Measurements from ENCODE around the gene DES. TPM values are rescaled to one million over a fixed set of nuclear protein-coding genes. Genes with fewer than 3 reads are reported as not detected.
A peak's percentile ranks its signal among the peaks of the same experiment; 100 is the strongest.

The DES gene
- total and polyA plus RNA-seq, 2 of the 13 experiments (the other 11 are each of a cell fraction or from before 2014, with no cell fraction given): not detected

DNA sequence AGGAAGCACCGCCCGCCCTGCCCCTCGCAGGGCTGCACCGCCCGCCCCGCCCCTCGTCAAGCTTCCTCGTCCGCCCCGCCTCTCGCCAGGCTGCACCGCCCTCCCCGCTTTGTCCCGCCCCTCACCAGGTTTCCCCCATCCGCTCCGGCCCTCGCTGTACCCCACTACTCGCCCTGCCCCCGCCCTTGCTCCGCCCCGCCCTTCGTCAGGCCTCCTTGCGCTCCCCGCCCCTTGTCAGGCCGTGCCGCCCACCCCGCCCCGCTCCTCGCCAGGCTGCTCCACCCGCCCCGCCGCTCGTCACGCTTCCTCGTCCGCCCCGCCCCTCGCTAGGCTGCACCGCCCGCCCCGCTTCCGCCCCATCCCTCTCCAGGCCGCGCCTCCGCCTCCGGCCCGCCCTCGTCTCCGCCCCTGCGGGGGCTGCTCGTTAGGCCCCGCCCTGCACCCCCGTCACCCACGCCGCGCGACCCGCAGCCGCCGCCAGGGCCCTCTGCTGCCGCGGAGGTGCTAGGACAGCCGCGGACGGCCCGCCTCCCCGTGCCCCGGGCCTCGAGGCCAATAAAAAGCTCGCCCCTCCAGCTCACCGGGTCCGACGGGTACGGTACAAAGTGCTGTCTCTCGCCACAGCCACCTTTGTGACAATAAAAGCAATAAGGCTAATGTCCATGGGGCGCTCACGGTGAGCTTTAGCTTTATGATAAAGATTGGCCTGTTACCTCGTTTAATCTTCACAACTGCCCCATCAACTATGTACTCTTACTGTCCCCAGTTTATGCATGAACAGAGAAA, 29.9 kb upstream of the DES start (continued):
- TF ChIP-seq, protein P1, sequence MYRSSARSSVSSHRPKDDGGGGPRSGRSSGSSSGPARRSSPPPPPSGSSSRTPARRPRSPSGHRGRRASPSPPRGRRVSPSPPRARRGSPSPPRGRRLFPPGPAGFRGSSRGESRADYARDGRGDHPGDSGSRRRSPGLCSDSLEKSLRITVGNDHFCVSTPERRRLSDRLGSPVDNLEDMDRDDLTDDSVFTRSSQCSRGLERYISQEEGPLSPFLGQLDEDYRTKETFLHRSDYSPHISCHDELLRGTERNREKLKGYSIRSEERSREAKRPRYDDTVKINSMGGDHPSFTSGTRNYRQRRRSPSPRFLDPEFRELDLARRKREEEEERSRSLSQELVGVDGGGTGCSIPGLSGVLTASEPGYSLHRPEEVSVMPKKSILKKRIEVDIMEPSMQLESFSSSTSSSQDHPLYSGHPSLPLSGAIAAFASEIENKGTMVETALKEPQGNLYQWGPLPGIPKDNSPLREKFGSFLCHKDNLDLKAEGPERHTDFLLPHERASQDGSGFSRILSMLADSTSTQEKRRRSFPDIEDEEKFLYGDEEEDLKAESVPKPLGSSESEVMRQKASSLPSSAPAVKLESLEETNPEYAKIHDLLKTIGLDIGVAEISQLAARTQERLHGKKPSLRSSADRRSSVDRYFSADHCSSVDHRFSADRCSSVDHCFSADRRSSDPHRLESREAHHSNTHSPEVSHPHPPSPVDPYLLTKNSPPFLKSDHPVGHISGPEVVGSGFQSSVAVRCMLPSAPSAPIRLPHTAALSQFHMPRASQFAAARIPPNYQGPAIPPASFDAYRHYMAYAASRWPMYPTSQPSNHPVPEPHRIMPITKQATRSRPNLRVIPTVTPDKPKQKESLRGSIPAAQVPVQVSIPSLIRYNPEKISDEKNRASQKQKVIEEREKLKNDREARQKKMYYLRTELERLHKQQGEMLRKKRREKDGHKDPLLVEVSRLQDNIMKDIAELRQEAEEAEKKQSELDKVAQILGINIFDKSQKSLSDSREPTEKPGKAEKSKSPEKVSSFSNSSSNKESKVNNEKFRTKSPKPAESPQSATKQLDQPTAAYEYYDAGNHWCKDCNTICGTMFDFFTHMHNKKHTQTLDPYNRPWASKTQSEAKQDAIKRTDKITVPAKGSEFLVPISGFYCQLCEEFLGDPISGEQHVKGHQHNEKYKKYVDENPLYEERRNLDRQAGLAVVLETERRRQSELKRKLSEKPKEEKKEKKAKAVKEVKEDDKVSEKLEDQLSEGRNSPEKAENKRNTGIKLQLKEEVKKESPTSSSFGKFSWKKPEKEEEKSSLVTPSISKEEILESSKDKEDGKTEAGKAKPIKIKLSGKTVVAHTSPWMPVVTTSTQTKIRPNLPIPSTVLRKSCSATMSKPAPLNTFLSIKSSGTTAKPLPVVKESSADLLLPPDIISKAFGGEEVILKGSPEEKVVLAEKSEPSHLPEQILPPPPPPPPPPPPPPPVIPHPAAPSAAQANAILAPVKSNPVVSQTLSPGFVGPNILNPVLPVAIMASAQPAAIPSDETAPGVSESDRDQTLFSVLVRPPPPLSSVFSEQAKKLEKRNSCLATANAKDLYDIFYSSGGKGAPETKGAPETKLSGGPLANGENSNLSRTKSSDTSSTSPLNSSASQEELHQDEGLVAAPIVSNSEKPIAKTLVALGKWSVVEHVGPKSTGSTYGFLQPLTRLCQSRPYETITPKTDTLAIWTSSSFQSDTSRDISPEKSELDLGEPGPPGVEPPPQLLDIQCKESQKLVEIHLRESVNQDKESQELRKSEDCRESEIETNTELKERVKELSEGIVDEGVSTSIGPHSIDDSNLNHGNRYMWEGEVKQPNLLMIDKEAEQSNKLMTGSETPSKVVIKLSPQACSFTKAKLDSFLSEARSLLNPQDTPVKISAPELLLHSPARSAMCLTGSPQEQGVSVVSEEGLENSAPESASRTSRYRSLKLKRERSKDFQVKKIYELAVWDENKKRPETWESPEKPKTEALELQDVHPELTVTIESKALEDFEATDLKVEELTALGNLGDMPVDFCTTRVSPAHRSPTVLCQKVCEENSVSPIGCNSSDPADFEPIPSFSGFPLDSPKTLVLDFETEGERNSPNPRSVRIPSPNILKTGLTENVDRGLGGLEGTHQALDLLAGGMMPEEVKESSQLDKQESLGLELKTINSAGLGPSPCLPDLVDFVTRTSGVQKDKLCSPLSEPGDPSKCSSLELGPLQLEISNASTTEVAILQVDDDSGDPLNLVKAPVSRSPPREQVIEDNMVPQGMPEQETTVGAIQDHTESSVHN (CRISPR knock-in tag; IDR thresholded peaks at IDR 0.05): peak; percentile 79; the same call in 1 of the 2 replicates
- TF ChIP-seq IKZF1 (IDR thresholded peaks at IDR 0.05): no peak
- TF ChIP-seq, protein P2, sequence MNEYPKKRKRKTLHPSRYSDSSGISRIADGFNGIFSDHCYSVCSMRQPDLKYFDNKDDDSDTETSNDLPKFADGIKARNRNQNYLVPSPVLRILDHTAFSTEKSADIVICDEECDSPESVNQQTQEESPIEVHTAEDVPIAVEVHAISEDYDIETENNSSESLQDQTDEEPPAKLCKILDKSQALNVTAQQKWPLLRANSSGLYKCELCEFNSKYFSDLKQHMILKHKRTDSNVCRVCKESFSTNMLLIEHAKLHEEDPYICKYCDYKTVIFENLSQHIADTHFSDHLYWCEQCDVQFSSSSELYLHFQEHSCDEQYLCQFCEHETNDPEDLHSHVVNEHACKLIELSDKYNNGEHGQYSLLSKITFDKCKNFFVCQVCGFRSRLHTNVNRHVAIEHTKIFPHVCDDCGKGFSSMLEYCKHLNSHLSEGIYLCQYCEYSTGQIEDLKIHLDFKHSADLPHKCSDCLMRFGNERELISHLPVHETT (CRISPR knock-in tag; conservative IDR thresholded peaks at IDR 0.05): peak; percentile 74; the same call in 1 of the 2 replicates
- TF ChIP-seq ZNF124 (CRISPR knock-in tag; IDR thresholded peaks at IDR 0.05): no peak; the same call in 1 of the 2 replicates
- TF ChIP-seq ZNF572 (CRISPR knock-in tag; IDR thresholded peaks at IDR 0.05): no peak
- TF ChIP-seq, protein P3, sequence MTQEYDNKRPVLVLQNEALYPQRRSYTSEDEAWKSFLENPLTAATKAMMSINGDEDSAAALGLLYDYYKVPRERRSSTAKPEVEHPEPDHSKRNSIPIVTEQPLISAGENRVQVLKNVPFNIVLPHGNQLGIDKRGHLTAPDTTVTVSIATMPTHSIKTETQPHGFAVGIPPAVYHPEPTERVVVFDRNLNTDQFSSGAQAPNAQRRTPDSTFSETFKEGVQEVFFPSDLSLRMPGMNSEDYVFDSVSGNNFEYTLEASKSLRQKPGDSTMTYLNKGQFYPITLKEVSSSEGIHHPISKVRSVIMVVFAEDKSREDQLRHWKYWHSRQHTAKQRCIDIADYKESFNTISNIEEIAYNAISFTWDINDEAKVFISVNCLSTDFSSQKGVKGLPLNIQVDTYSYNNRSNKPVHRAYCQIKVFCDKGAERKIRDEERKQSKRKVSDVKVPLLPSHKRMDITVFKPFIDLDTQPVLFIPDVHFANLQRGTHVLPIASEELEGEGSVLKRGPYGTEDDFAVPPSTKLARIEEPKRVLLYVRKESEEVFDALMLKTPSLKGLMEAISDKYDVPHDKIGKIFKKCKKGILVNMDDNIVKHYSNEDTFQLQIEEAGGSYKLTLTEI (CRISPR knock-in tag; conservative IDR thresholded peaks at IDR 0.05): no peak
- TF ChIP-seq TCF7 (IDR thresholded peaks at IDR 0.05; ENCODE audit: low read depth): no peak
- 0 out of 2 replicates have a peak, but pooled peaks have one; percentile 86 for TF ChIP-seq ZNF34 (CRISPR knock-in tag; IDR thresholded peaks at IDR 0.05; ENCODE audit: borderline replicate concordance)
- no peak for TF ChIP-seq TMF1 (CRISPR knock-in tag; IDR thresholded peaks at IDR 0.05; ENCODE audit: low read depth)
- no peak for TF ChIP-seq MAFK (conservative IDR thresholded peaks at IDR 0.05 in 1 of 2, IDR thresholded peaks at IDR 0.05 in 1 of 2; ENCODE audit: low read length in 2 of 2)
- TF ChIP-seq, protein P4, sequence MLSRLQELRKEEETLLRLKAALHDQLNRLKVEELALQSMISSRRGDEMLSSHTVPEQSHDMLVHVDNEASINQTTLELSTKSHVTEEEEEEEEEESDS (CRISPR knock-in tag; IDR thresholded peaks at IDR 0.05; ENCODE audit: borderline replicate concordance): no peak
- TF ChIP-seq, protein P5, sequence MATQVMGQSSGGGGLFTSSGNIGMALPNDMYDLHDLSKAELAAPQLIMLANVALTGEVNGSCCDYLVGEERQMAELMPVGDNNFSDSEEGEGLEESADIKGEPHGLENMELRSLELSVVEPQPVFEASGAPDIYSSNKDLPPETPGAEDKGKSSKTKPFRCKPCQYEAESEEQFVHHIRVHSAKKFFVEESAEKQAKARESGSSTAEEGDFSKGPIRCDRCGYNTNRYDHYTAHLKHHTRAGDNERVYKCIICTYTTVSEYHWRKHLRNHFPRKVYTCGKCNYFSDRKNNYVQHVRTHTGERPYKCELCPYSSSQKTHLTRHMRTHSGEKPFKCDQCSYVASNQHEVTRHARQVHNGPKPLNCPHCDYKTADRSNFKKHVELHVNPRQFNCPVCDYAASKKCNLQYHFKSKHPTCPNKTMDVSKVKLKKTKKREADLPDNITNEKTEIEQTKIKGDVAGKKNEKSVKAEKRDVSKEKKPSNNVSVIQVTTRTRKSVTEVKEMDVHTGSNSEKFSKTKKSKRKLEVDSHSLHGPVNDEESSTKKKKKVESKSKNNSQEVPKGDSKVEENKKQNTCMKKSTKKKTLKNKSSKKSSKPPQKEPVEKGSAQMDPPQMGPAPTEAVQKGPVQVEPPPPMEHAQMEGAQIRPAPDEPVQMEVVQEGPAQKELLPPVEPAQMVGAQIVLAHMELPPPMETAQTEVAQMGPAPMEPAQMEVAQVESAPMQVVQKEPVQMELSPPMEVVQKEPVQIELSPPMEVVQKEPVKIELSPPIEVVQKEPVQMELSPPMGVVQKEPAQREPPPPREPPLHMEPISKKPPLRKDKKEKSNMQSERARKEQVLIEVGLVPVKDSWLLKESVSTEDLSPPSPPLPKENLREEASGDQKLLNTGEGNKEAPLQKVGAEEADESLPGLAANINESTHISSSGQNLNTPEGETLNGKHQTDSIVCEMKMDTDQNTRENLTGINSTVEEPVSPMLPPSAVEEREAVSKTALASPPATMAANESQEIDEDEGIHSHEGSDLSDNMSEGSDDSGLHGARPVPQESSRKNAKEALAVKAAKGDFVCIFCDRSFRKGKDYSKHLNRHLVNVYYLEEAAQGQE (IDR thresholded peaks at IDR 0.05; ENCODE audit: borderline replicate concordance in 1 of 2, low read depth in 1 of 2, low read length in 2 of 2): 0 out of 4 replicates have a peak, but pooled peaks of 1 of the 2 experiments have one; percentile 18

All from HepG2 (cell line).